HG02870 (cell line): Measurements from ENCODE around the gene PPP4R1.
A peak's percentile ranks its signal among the peaks of the same experiment; 100 is the strongest.
"Not testable (repeated sequence)": the region's sequence is repeated elsewhere in the genome, so short reads cannot be mapped to it uniquely, and the experiment has no call there.

ENCODE experiments used
- ATAC-seq: cut with Tn5 transposase; IDR thresholded peaks from one replicate; pipeline ENCODE4 v1.9.1; 2021; ENCODE audit warnings: mild to moderate bottlenecking, moderate library complexity; ENCODE audit not compliant: unreplicated experiment

The PPP4R1 gene, protein sequence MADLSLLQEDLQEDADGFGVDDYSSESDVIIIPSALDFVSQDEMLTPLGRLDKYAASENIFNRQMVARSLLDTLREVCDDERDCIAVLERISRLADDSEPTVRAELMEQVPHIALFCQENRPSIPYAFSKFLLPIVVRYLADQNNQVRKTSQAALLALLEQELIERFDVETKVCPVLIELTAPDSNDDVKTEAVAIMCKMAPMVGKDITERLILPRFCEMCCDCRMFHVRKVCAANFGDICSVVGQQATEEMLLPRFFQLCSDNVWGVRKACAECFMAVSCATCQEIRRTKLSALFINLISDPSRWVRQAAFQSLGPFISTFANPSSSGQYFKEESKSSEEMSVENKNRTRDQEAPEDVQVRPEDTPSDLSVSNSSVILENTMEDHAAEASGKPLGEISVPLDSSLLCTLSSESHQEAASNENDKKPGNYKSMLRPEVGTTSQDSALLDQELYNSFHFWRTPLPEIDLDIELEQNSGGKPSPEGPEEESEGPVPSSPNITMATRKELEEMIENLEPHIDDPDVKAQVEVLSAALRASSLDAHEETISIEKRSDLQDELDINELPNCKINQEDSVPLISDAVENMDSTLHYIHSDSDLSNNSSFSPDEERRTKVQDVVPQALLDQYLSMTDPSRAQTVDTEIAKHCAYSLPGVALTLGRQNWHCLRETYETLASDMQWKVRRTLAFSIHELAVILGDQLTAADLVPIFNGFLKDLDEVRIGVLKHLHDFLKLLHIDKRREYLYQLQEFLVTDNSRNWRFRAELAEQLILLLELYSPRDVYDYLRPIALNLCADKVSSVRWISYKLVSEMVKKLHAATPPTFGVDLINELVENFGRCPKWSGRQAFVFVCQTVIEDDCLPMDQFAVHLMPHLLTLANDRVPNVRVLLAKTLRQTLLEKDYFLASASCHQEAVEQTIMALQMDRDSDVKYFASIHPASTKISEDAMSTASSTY

DNA sequence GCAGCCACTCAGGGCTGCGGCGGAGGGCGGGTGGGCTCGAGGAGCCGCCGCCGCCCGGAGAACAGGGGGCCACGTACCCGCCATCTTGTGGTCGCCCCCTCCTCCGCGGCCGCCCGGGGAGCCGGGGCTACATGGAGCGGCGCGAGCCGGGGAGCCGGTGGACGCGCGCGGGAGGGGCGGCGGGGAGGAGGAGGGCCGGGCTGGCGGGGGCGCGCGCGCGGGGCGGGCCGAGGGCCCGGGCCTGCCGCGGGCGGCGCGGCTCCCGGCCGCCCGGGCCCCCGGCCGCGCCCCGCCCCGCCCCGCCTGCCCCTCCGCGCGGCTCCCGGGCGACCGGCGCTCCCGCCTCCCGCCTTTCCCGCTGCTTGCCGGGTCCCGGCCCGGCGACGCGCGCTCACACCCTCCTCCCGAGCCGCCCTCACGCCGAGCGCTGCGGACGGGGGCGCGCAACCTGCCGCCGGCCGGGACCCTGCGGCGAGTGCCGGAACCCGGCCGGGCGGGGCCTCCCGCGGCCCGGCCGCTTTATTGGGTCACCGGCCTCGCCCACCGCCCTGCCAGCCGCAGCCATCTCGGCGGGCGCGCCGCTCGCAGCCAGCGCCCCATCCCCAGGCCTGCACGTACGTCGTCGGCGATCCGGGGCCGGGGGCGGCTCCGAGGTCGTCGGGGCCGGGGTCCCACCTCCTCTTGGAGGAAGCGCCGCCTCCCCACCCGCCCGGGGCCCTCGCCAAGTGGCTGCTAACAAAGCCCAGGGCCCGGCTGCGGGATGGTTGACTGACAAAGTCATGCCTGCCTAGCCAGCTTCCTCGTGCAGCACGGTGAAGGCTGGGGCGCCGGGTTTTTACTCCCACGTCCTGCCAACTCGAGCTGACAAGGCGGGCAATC, at the start of gene PPP4R1:
Gene PPP4R1, minus strand, starts transcription at position 159 of the 879 bp plus-strand sequence. Its CDS starts 75 bp downstream, at position 84.
- ATAC-seq = peak; percentile 52

DNA sequence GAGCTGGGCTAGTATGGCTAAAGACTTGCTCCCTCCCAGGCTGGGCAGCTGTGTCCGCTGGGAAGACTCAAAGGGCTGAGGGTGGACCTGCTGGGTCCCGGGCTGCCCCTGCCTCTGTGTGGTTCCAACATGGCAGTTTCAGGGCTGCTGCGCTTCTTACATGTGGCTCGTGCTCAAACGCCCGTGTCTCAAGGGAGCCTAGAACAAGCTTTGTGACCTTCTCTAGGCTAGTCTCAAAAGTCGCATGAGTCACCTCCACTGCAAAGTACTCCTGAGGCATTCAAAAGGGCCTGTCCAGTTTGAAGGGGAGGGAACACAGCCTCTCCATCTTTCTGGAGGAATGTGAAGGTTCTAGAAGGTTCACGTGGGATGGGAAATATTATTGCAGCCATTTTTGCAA, 49.0 kb upstream of the PPP4R1 start:
- no peak for ATAC-seq

DNA sequence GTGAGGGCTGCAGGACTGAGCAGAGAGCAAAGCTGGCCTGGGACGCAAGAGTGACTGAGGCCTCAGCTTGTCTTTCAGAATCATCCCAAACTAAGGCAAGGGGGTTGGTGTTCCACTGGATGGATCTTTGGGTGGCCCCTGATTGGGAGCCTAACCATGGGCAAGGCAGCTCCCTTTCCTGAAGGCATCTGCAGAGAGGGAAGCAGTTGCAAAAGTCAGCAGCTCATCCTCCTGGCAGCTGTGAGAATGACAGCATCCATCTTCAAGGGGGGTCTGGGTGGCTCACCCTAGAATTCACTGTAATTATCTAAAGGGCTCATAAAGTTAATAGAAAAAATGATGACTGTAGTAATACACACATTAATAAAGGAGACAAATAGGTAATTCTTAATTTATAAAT, 47.2 kb upstream of the PPP4R1 start:
- no peak for ATAC-seq

DNA sequence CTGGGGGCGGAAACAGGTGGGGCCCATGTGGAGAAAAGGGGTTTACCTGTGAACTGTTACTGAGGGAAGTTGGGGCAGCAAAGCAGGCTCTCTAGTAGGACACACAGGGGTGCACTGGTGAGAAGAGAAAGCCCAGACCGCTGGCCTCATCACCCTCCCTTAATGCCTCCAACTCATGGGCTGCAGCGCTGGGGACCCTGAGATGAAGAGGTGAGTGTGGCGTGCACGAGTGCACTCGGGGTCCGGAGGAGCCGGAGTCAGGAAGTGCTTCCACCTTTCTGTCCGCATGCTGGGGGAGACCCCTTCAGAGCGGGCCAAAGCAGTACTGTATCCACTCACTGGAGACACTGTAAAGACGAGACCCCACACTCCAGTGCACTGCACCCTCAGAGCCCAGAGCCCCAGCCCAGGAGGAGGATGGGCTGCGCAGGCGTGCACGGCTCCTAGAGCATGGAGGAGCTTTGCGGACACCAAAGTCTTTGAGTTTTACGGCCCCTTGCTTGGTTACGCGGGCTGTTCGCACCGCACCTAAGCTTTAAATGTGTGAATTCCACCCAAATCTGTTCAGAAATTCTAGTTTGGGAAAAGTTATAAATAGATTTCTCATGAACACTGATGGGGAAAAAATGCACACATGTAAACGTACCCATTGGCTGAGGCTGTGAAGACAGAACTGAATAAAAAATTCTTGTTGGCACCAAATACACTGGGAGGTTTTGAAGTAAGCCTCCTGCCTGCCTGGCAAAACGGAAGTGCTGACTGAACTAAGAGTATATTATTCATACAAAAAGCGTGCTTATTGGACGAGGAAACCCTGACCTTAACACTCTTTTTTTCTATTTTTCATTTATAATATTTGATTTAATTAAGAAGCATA, 45.4 kb upstream of the PPP4R1 start:
- no peak for ATAC-seq

DNA sequence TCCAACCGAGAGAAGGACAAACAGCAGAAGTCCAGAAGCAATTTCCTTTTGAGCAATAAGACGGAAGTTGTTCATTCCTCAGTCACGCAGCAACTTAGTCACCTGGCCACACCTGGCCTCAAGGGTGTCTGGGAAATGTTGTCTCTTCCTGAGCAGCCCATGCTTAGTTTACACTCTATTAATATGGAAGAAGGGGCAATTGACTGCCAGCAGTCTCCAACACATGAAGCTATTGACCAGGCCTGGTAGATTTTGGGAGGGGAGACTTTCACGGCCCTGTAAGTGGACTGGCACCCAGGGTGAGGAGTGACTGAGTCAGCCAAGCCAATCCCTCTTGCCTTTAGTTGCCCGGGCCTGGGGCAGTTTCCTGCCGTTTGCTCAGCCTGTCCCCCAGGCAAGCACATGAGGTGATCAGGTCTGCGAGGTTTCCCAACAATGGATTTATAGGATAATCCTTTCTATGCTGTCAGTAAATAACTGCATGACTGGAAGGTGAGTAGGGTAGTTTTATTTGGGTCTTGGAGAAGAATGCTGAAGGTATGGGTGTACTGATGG, 43.8 kb upstream of the PPP4R1 start:
- no peak for ATAC-seq

DNA sequence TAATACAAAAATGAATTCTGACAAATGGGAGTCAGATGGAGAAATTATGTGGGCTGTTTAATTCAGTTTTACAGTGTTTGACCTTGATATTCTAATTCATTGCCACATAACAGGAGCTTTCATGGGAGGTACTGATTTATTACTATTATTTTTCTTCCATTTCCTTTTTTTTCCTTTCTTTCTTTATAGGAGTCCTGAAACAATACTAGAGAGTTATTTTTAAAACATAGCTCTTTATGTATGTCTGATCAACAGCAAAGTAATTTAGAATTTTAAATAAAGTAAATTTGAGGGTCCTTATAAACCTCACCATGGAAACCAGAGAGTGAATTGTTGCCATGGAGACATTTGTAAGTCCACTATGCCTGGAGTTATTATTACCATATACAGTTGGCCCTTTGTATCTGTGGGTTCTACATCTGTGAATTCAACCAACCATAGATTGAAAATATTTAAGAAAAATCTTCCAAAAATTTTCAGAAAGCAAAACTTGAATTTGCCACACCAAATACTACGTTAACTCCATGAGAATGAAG, 40.9 kb upstream of the PPP4R1 start:
- ATAC-seq = no peak

DNA sequence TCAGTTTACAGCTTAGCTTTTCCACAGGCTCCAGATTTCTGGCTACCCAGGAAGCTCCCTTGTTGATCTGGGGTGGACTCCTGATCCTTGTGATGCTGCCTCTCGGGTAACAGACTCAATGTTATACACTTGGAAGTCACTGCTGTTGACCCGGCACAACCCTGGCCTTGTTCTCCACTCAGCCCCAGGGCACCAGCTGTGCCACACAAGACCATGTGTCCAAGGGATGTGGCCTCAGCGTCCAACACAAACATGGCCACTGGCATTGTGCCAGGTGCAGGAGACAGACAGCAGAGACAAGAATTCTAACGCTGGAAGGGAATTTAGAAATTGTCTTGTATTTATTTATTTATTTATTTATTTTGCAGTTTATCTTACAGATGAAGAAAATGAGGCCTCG, 39.0 kb upstream of the PPP4R1 start:
- no peak for ATAC-seq

DNA sequence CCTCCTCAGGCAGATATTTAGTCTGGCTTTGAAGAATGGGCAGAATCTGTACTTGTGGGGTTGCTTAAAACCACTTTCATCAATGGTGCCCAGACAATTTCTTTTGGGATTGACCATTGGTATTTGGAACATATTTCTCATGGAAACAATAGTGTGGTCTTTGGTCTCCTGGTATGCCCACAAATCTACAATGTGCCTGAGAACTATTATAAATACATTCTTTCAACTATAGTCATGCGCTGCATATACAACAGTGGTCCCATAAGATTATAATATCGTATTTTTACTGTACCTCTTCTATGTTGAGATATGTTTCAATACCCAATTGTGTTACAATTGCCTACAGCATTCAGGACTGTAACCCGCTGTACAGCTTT, 34.8 kb upstream of the PPP4R1 start:
- ATAC-seq = no peak

DNA sequence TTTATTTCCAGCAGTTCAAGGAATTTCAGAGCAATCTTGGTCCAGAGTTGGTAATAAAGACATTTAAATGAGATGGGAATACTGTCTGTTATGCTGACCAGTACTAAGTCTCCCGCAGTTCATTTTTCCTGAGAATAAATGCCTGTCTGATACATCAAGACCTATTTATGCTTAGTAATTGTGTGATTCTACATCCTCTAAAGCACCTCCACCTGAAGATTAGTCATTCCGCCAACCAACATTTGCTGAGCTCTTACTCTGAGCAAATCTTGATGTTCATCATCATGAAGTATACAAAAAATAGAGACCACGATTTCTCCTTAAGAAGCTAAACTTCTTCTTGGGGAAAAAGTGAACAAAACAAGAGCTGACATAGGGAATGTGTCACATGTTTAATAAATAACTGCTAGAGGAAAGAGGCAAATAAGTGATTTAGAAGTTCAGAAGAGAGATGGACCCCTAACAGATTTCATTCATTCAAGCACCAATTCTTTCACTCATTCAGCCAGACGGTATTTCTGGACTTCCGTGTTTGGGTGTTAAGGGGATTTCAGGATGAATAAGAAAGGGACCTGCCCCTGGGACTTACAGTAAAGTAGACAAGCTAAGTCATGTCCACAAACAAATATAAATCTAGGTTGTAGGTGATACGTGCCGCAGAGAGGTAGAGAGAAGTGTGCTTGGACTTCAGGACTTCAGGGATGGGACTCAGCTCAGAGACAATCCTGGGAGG, 34.2 kb upstream of the PPP4R1 start:
- no peak for ATAC-seq

DNA sequence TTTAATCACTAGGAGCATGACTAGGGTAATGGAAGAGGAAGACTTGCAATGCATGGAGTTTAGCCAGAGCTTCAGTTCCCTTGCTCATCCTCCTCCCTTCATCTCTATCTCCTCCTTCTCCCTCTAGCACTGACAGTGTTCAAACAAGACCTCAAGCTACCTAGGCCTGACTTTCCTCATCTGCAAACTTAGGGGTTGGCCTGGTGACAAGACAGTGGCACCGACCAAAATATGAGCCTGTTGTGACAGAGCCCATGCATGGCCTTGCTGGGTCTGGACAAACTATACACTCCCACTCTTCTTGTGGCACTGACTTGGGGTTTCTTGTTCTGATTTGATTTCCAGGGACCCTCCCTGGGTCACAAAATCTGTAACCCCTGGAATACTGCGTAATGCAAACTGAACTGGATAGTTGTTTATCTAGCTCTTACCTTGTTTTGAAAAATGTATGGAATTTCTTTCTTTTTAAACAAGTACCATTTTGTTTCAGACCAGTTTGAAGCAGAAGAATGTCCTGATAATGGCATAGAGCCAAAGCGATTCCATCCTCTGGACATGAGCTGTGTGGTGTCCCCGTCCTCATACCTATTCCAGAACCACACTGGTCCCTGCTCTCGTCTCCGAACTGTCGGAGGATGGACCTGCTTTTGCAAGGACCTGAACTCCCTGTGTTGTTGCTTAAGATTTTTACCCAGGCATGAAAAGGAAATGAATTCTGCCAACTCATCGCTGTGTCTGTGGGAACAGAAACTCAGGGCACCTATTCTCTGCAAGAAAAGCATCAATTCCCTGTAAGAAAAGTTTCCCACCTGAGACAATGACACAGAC, 33.4 kb upstream of the PPP4R1 start:
- ATAC-seq = no peak

DNA sequence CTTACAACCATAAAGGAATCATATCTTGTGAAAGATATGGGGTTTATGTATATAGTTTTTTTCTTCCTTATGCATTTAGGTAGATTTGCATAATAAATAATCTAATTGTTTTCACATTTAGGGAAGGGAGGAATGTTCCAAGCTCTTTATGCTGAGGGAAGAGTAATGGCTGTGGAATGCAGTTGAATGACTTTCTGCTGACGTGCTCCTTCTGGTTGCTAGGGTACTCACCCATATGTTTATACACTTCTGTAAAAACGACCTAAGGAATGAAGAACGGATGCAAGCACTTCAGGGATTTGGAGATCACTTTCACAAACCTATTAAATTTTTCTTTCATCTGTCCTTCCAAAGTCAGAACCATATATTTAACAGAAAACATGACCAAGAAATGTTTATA, 29.2 kb upstream of the PPP4R1 start:
- ATAC-seq = no peak

DNA sequence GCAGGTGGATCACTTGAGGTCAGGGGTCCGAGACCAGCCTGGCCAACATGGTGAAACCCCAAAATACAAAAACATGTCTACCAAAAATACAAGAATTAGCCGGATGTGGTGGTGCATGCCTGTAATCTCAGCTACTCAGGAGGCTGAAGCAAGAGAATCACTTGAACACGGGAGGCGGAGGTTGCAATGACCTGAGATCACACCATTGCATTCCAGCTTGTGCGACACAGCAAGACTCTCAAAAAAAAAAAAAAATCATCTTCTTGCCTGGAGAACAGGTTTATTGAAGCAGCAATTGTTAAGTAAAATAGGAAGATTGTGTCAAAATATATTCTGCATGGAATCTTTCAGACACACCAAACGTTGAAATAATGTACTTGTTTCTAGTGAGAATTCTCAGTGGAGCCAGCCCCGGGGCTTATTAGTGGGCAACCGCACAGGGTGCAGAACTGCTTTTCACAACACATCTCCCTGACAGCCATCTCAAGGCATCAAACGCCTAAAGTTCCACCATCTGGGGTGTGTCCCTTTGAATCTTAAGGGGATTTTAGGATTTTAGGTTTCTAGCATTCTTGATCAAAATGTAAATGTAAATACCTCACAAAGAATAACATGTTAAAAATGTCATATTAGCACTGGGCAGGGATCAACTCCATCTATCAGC, 28.6 kb upstream of the PPP4R1 start:
- no peak for ATAC-seq

DNA sequence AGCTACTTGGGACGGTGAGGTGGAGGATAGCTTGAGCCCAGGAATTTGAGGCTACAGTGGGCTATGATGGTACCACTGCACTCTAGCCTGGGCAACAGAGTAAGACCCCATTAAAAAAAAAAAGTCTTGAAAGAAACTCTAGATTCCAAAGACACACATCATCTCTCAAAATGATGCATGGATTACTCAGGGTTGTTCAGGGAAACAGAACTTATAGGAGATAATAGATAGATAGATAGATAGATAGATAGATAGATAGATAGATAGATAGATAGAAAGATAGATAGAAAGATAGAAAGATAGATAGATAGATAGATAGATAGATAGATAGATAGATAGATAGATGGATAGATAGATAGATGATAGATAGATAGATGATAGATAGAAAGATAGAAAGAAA, 26.7 kb upstream of the PPP4R1 start:
- ATAC-seq = not testable (repeated sequence)

DNA sequence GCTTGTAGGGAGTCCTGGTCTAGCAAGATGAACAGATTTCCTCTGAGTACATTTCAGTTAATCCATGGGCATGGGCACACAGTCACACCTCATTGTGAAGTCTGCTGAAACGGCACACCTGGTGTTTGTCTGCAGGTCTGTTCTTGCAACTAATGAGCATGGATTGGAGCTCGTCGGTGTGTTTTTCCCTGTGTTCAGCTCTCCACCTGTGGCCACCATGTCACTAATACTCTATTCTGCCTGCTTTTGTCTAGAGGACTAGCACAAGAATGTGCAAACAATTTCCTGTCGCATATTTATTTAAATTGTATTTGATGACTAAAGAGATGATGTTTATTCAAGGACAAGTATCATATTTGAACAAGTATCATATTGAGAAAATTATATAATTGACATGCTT, 24.5 kb upstream of the PPP4R1 start:
- no peak for ATAC-seq

DNA sequence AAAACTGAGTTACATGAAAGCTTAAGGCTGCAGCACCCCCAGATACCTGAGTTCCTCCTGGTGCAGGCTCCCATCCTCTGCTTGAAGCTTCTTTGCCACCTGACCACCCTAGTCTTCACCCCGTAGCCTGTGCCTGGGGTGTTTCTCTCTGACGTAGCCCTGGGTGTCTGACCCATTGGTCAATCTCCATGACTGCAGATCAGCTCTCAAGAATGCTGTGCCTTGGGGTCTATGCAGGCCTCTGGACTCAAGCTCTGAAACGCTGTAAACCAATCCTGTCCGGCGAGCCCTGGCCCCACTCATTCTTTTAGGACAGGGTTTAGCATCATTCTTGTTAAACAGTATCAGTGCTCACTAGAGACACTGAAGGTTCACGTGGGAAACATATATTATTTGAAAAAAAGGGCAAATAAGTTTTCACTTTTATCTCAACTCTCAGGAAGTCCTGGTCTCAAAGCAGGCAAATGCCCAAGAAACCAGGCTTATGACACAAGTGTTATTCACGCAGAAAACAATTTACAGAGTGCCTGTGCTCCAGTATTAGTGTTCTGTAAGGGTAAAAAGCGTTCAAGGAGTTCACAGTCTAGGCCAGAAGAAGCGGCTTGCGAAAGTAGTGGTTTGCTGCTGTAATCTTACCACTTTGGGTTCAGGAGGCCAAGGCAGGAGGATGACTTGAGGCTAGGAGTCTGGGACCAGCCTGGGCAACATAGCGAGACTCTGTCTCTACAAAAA, 22.8 kb upstream of the PPP4R1 start:
- no peak for ATAC-seq

DNA sequence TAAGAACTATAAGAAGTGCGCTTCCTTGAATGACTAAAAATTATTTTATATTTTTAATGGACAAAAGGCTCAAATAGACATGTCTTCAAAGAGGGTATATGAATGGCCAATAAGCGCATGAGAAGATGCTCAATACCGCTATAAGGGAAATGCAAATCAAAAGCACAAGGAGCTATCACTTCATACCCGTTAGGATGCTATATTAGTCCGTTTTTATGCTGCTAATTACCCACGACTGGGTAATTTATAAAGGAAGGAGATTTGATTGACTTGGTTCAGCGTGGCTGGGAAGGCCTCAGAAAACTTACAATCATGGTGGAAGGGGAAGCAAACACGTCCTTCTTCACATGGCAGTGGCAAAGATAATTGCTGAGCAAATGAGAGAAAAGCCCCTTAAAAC, 20.5 kb upstream of the PPP4R1 start:
- no peak for ATAC-seq
